A673 (cell line): Measurements from ENCODE around the gene CXorf38. TPM values are rescaled to one million over a fixed set of nuclear protein-coding genes. Genes with fewer than 3 reads are reported as not detected.

Source experiments
- BruUV-seq: library from RNA; stranded (reverse); fragments of 400-500 nt; replicated peaks from 2 replicates; lab custom pipeline; 2021; lab: Mats Ljungman, UMichigan
- CTCF ChIA-PET: fragments of 300-600 bp; sonication (Branson Sonifier 250); formaldehyde crosslinking; loops from one replicate; lab custom pipeline; 2022; ENCODE audit warnings: antibody characterized with exemption; lab: Charles Lee
- POLR2A ChIA-PET: fragments of 300-600 bp; sonication (Branson Sonifier 250); formaldehyde crosslinking; loops from one replicate; lab custom pipeline; 2022; ENCODE audit warnings: antibody characterized with exemption; ENCODE audit not compliant: low non-redundant PET; lab: Charles Lee
- DNase-seq: peaks from one replicate; pipeline ENCODE4 v3.0.0-alpha.2; 2015; ENCODE audit warnings: low spot score
- H3K27ac ChIP-seq: fragments of 200-600 bp; sonication (generic); 2 replicates; pipeline ENCODE4 v1.5.1; 2016; ENCODE audit warnings: mixed run types, low read depth, mild to moderate bottlenecking, mixed read lengths, antibody characterized with exemption, low read length; ENCODE audit not compliant: poor library complexity, severe bottlenecking
- H3K27me3 ChIP-seq: fragments of 200-600 bp; sonication (generic); replicated peaks from 2 replicates; pipeline ENCODE4 v1.6.1; 2017; ENCODE audit warnings: mixed run types, low read depth, mild to moderate bottlenecking, mixed read lengths, antibody characterized with exemption, low read length; ENCODE audit not compliant: insufficient read depth, poor library complexity
- H3K36me3 ChIP-seq: fragments of 200-600 bp; sonication (generic); 2 replicates; pipeline ENCODE4 v1.6.1; 2016; ENCODE audit warnings: mixed run types, mild to moderate bottlenecking, mixed read lengths, antibody characterized with exemption, low read length; ENCODE audit not compliant: insufficient read depth, poor library complexity, severe bottlenecking
- H3K4me1 ChIP-seq: fragments of 200-600 bp; sonication (generic); 2 replicates; pipeline ENCODE4 v1.6.1; 2017; ENCODE audit warnings: mixed run types, mild to moderate bottlenecking, mixed read lengths, antibody characterized with exemption, low read length; ENCODE audit not compliant: insufficient read depth, poor library complexity, severe bottlenecking
- H3K4me3 ChIP-seq: fragments of 200-600 bp; sonication (generic); 2 replicates; pipeline ENCODE4 v1.5.1; 2016; ENCODE audit warnings: low read depth, mixed run types, mild to moderate bottlenecking, mixed read lengths, low read length; ENCODE audit not compliant: poor library complexity, severe bottlenecking
- H3K9me3 ChIP-seq: fragments of 200-600 bp; sonication (generic); 2 replicates; pipeline ENCODE4 v1.6.1; 2016; ENCODE audit warnings: mixed run types, low read depth, mild to moderate bottlenecking, mixed read lengths, antibody characterized with exemption, low read length; ENCODE audit not compliant: poor library complexity, severe bottlenecking
- EZH2 ChIP-seq: fragments of 200-600 bp; sonication (generic); IDR thresholded peaks from 2 replicates; pipeline ENCODE4 v1.6.1; 2017; ENCODE audit warnings: borderline replicate concordance, low read depth, mild to moderate bottlenecking, mixed read lengths, antibody characterized with exemption, low read length; ENCODE audit not compliant: poor library complexity, severe bottlenecking
- intact Hi-C: fragments of 100-400 bp; cut with micrococcal nuclease; formaldehyde crosslinking; loops from one replicate; pipeline ENCODE4 v1.10.0; 2022; ENCODE audit not compliant: unreplicated experiment
- total RNA-seq: library from RNA; stranded (reverse); gene quantifications from 2 replicates; pipeline ENCODE4 v1.2.3, GENCODE V29; 2021
- TF ChIP-seq, protein P1 (sequence below): fragments of 300-800, 200-600 bp; sonication (generic); conservative IDR thresholded peaks from 2 replicates; pipeline ENCODE4 v1.5.1; 2017; ENCODE audit warnings: low read depth, mild to moderate bottlenecking, antibody characterized with exemption, low read length, moderate library complexity, mixed read lengths

CXorf38 gene
- total RNA-seq, 1 experiment from 2014 or later: 8.1 TPM

GRCh38 chrX:40646489-40647306 lies 663 bp downstream of the CXorf38 start:
- TF ChIP-seq, protein P1, sequence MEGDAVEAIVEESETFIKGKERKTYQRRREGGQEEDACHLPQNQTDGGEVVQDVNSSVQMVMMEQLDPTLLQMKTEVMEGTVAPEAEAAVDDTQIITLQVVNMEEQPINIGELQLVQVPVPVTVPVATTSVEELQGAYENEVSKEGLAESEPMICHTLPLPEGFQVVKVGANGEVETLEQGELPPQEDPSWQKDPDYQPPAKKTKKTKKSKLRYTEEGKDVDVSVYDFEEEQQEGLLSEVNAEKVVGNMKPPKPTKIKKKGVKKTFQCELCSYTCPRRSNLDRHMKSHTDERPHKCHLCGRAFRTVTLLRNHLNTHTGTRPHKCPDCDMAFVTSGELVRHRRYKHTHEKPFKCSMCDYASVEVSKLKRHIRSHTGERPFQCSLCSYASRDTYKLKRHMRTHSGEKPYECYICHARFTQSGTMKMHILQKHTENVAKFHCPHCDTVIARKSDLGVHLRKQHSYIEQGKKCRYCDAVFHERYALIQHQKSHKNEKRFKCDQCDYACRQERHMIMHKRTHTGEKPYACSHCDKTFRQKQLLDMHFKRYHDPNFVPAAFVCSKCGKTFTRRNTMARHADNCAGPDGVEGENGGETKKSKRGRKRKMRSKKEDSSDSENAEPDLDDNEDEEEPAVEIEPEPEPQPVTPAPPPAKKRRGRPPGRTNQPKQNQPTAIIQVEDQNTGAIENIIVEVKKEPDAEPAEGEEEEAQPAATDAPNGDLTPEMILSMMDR: no peak
- TF ChIP-seq EZH2: no peak
- TSS peak; percentile 9 for BruUV-seq
- peak overlapping the region; percentile 64 for H3K27ac ChIP-seq
- H3K9me3 ChIP-seq: no peaks in the 10 kb centered on the region
- H3K36me3 ChIP-seq: no peaks in the 10 kb centered on the region
- H3K27me3 ChIP-seq: no peaks in the 10 kb centered on the region
- H3K4me3 ChIP-seq: peak overlapping the region; percentile 80
- ChIA-PET CTCF (no interaction called here), POLR2A (interaction anchor here (0.6 kb wide), 1 partner anchor 250 kb away, joined by 4 read pairs; no protein-coding TSS in a partner anchor)
- intact Hi-C loops: loop anchor here (5.0 kb wide), 2 partner anchors 104 to 286 kb away; no protein-coding TSS in a partner anchor
- DNase-seq: no peak
- H3K4me1 ChIP-seq: no peaks in the 10 kb centered on the region

GRCh38 chrX:40644821-40645358 lies 2.5 kb downstream of the CXorf38 start:
- Histone ChIP-seq H3K4me1 (no peaks in the 10 kb centered on the region), H3K9me3 (no peaks in the 10 kb centered on the region), H3K27ac (peak overlapping the region; percentile 45), H3K27me3 (no peaks in the 10 kb centered on the region), H3K36me3 (peaks cover 4% of the 10 kb centered on the region), H3K4me3 (peak overlapping the region; percentile 30)
- ChIA-PET CTCF (interaction anchor here (0.9 kb wide), 1 partner anchor 101 kb away, joined by 3 read pairs; no protein-coding TSS in a partner anchor), POLR2A (no interaction called here)
- peak; percentile 33 for DNase-seq
- intact Hi-C loops: loop anchor here (5.0 kb wide), 2 partner anchors 103 to 287 kb away; no protein-coding TSS in a partner anchor
- TF ChIP-seq, protein P1: no peak
- TF ChIP-seq EZH2: no peak
- no TSS peak for BruUV-seq

GRCh38 chrX:40644176-40644575 lies 3.2 kb downstream of the CXorf38 start:
- no peak for DNase-seq
- intact Hi-C loops: no loop called here
- Histone ChIP-seq H3K27me3 (no peaks in the 10 kb centered on the region), H3K36me3 (peaks cover 10% of the 10 kb centered on the region), H3K9me3 (no peaks in the 10 kb centered on the region), H3K4me3 (peak overlapping the region; percentile 30), H3K4me1 (no peaks in the 10 kb centered on the region), H3K27ac (peak overlapping the region; percentile 45)
- BruUV-seq: no TSS peak
- POLR2A ChIA-PET: no interaction called here
- CTCF ChIA-PET: no interaction called here
- TF ChIP-seq, protein P1: no peak
- TF ChIP-seq EZH2: no peak
